ENCODE results near the gene PLA2G3.
"Not testable (repeated sequence)": the region's sequence is repeated elsewhere in the genome, so short reads cannot be mapped to it uniquely, and the experiment has no call there.

PLA2G3 gene, protein sequence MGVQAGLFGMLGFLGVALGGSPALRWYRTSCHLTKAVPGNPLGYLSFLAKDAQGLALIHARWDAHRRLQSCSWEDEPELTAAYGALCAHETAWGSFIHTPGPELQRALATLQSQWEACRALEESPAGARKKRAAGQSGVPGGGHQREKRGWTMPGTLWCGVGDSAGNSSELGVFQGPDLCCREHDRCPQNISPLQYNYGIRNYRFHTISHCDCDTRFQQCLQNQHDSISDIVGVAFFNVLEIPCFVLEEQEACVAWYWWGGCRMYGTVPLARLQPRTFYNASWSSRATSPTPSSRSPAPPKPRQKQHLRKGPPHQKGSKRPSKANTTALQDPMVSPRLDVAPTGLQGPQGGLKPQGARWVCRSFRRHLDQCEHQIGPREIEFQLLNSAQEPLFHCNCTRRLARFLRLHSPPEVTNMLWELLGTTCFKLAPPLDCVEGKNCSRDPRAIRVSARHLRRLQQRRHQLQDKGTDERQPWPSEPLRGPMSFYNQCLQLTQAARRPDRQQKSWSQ
- 0 reads per million in 2 donors for total RNA-seq

- no peak for DNase-seq
Measured at GRCh38 chr22:31139866-31140716, at the start of gene PLA2G3. PLA2G3 (minus strand) TSS chr22:31140508; CDS start chr22:31140354, 154 bp downstream.

DNA sequence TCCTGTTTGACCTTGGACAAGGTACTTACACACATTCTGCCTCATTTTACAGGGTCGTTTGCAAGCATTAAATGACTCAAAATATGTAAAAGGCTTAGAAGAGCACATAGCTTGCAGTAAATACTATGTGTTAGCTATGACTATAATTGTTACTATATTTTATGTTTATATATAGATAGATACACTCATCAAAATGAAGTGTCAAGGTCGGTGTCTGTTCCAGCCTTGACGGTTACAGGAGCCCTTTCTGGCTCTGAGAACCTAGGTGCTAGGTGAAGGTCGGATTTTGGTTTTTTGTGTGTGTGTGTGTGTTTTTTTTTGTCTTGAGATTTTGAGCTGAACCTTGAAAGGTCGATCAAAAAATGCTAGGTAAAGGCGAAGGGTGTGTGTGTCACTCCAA, 47.3 kb upstream of the PLA2G3 start:
- DNase-seq: no peak

DNA sequence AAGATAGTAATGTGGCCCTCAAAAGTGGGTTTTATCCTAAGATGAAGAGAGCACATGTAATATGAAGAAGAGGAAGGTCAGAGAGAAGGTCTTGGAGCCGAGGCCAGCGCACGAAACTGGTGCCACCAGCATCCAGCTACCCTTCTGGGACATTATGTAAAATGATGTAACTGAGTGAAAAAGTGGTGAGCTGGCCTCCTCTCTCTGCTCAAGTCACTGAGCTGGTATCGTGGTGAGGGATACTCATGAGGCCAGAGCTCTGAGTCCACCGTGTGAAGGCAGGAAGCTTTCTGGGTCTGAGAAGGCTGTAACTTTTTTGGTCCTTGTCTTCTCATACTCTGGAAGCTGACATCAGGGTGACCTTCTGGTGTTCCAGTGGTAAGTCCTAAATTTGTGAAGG, 44.7 kb upstream of the PLA2G3 start:
- DNase-seq: no peak

GRCh38 chr22:31184015-31184414, 43.7 kb upstream of the PLA2G3 start:
- DNase-seq: no peak

DNA sequence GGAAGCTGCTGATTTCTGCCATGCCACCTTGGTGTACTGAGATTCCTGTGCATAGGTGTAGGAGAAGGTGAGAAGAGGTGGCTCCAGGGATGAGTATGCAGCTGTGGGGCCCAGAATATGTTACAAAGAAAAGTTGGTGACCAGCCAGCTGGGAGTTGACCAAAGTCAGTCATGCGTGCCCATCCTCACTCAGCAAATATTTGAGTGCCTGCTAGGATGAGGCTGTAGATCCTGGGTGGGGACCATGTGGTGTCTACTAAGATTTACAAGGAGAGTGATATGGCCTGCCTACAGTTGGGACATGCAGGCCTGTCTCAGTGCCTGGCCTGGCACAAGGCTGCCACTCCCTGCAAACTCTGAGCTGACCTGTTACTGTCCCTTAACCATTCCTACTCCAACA, 39.0 kb upstream of the PLA2G3 start:
- DNase-seq: no peak

GRCh38 chr22:31178859-31179258, 38.6 kb upstream of the PLA2G3 start:
- DNase-seq: no peak

DNA sequence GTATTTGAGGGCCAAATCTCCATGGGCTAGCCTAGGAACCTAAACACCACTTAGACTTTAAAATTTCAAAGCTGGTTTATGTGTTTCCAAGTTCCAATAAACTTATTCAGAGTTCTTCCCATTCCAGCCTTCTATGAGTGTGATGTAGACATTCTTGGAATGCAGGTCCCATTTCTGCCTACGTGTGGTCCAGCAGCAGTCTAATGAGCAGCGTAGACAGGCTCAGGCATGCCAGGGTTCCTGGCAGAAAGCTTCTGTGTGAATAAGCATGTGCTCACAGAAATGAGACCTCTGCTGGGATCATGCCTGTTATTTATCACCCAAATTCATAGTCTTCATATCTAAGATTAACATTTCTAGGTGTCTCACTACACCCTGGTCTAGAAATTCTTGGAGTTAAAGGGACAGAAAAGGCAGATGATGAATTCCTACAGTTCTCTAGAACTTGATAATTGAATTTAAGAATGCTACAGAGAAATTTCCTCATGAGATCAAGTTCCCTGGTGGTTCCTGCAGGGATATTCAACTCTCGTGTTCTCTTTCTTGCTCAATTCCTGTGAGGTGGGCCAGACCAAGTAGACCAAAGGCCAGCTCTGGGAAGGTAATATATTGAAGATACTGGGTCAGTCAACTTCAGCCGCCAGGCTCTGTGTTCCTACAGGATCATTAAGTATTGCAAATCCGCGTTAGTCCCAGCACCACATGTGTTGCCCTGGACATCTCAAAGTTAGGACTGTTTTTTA, 37.3 kb upstream of the PLA2G3 start:
- no peak for DNase-seq

- DNase-seq: no peak
Measured at GRCh38 chr22:31176923-31177322, 36.6 kb upstream of the PLA2G3 start.

DNA sequence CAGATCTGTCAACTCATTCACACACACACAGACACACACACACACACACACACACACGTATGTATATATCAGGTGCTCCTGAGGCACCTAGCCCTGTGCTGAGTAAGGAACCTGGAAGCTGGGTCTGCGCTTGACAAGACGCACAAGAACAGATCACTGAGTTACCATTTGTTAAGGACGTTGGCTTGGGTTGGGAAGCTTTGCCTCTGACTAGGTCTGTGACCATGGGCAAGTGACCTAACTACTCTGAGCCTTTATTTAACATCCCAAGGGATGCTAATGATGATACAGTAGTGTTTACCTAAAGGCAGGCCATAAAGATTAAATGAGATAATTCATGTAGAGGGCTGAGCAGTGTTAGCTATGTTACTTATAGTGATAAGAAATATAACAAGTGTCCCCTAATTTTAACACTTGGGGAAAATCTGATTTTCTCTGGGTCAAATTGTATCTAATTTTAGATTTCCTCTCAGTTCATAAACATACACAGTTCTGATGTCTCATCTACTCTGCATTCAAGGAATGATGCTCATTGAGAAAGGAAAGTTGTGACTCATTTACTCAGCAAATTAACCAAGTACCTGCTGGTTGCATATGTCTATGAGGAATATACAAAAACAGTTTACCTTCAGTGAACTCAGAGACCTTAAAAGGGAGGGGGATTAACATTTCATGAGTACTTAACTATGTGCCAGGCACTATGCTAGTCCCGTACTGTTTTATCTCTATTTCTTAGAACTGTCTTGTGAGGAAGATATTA, 33.3 kb upstream of the PLA2G3 start:
- DNase-seq: no peak

- not testable (repeated sequence) for DNase-seq
Measured at GRCh38 chr22:31171734-31172133, 31.4 kb upstream of the PLA2G3 start.

DNA sequence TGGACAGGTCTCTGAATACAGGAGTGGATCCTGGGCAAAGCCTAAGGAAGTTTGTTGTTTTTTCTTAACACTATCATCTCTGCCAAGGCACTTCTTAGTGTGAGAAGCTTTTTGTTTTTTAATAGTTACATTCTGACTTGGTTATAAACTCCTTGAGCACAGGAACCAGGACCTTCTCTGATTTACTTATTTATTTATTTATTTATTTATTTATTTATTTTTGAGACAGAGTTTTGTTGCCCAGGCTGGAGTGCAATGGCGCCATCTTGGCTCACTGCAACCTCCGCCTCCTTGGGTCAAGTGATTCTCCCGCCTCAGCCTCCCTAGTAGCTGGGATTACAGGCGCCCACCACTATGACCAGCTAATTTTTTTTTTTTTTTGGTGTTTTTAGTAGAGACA, 30.7 kb upstream of the PLA2G3 start:
- no peak for DNase-seq

DNA sequence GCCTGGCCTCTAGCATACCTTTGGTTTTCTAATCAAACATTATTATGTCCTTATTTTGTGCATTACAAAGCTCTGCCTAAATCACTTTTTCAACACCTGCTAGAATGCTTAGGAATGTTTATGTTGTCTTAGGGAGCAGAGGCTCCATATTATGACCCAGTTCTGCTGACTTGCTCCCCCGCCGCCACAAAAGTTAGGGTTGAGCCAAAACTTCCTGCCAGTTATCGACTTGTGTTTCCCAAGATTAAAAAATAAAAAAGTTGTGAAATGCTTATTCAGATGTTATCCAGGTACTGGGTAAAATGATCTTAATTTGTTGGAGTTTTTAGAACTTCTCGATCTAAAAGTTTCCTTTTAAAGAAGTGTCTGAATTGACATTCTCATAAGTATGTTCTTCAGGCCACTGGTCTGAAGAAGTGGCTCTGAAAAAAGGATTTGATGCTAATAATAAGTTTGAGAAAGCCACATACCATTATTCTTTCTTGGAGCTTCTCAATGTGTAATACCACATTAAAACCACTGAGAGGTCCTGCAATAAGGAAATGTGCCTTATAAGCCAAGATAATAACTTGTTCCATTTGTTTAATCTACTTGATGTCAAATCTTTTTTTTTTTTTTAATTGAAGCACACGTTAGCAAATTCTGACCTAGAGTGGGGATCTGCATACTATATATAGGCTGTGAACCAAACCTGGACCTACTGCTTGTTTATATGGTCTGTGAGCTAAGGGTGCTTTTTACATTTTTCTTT, 21.9 kb upstream of the PLA2G3 start:
- DNase-seq: no peak

DNA sequence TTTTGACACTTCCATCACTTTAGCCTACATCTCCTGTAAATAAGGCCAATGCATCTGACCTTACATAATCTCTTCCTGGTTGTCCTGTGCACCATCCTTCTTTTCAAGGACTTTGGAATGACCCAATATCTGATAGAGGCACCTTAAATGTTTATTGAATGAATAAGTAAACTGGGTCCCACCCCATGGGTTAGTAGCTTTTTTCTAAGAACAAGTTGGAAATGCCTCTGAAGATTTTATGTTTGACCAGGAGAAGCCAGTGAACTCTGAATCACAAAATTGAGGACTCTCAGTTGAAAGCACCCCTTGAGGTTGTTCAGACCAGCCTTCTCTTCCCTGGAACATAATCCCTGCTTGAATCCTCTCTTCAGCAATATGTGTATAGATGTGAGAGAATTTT, 21.1 kb upstream of the PLA2G3 start:
- no peak for DNase-seq

DNA sequence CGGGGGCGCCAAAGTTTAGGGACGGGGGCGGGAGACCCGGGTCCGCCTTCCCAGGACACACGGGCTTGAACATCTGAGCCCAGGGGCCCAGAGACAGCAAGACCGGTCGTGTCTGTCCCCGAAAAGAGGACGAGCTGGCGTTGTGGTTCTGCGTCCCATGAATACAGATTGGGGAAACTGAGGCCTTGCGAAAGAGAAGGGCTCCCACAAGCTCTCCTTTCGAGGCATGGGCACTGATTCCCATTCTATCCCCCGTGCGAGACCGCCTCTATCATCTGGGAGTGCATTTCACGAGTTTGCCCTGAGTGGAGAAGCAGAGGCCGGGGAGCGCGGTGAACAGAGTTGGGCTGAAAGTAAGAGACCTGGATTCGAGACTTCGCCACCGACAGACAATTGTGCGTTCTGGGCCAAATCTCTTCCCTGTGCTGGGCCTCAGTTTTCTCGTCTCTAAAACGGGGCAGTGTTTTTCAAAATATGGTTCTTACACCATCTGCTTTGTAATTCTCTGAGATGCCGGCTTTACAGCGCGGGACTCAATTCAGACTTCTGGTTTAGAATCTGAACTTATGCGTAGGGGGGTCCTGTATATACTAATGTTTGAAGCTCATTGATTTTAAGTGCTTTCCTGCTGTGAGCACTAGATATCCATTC, 20.1 kb upstream of the PLA2G3 start:
- DNase-seq: peak in 1 of 5 experiments; percentile 17

DNA sequence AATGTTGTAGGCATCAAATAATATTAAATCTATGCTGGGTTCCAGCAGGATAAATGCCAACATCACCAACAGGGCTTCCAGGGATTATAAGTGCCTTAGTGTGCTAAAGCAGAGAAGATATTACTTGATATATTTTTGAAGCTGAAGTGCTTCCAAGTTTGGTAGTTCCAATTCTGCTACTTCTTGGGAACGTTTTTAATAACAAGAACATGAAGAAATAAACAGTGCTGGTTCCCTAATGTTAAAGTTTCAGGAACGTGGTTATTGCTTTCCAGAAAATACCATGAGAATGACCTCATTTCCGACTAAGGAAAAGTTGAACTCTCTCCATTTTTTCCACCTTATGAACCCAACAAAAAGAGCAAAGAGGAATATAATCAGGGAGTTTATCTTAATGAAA, 15.1 kb upstream of the PLA2G3 start:
- DNase-seq: no peak

DNA sequence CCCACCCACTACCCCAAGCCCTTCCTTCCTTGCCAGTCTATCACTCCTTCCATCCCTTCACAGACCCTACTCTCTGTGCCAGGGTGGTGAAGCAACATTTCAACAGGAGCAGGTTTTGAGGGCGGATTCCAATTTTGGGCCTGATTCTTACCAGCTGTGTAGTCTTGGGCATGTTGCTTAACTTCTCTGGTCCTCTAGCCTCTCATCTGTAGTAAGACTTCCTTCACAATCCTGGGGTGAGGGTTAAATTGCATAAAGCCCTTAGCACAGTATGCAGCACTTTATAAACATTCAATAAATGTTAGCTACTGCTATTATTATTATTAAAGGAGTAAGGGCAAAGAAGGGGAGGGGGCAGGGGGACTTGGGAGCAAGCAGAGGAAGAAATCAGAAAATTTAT, 14.7 kb upstream of the PLA2G3 start:
- DNase-seq: no peak

DNA sequence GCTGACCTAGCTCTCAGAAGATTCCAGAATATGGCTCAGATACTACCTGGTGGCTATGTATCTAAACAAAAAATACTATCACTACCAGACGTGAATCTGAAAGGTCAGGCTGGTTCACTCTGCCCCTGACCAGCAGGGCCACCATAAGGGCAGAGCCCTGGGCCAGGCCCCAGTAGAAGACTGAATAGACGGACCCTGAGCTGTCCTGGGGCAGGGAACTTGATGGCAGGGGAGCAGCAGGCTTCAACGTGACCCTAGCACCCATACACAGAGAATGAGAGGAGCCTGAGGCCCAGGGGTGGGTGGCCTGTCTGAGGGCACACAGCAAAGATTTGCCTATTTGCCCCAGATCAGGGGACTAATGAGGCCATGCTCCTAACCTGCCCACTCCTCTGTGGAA, 13.0 kb upstream of the PLA2G3 start:
- DNase-seq: no peak

DNA sequence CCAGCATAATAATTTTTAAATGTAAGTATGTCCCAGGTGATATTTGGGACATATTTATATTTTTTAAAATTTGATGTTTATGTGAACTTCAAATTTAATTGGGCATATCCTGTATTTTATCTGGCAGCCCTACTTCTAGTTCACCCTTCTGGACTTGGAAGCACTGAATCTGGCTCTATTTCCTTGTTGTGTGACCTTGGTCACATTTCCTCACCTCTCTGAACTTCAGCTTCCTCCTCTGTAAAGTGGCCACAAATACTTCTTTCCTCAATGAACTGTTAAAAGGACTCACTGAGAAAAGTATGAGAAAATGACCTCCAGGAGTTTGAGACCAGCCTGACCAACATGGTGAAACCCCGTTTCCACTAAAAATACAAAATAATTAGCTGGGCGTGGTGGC, 11.6 kb upstream of the PLA2G3 start:
- DNase-seq: no peak

GRCh38 chr22:31150615-31151014, 10.3 kb upstream of the PLA2G3 start:
- DNase-seq: no peak

DNA sequence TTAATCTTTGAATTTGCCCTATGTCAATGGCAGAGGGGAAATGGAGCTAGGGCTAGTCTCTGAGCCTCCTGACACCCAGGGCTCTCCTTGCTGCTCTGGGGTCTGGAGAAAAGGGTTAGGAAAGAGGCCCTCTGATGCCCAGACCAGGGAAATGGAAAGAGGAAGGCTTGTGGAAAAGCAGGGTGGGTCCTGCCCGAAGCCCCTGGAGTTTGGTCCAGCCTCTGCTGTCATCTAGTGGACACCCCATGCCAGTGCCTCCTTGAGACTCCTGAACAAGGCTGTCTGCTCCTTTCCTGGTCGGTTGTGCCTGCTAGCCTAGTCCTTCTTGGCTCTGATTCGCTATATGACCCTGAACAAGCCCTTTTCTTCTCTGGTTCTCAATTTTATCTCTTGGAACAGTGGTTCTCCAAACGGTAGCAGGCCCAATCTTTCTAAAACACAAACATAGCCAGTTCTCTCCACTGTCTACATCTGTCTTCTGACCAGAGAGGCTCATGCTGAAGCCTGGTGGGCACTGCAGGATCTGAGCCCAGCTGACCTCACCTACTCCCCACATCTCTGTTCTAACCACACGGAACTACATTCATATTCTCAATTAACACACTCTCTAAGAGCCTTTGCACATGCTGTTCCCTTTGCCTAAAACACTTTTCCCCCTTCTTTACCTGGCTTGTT, 8.8 kb upstream of the PLA2G3 start:
- peak in 1 of 5 experiments; percentile 41 for DNase-seq

Data from T-helper 2 cell (primary cell).